ENCODE data around the gene DLG2. TPM values are rescaled to one million over a fixed set of nuclear protein-coding genes. Genes with fewer than 3 reads are reported as not detected.

The DLG2 gene
- total and polyA plus RNA-seq, 9 of the 15 experiments (the other 6 are each of a cell fraction or from before 2014, with no cell fraction given): 0.52 to 1.6 (median 0.95) TPM

GRCh38 chr11:85663753-85664614 is 36.8 kb upstream of the DLG2 start (continued):
- TF ChIP-seq ESRRA (IDR thresholded peaks at IDR 0.05; ENCODE audit: borderline replicate concordance, low read depth) (no peak), POLR2A (conservative IDR thresholded peaks at IDR 0.05) (no peak), SIN3B (IDR thresholded peaks at IDR 0.05; ENCODE audit: low read depth) (no peak), HMBOX1 (IDR thresholded peaks at IDR 0.05) (no peak), CCNT2 (IDR thresholded peaks at IDR 0.05; ENCODE audit: borderline replicate concordance, extremely low read depth, insufficient read length, low read depth, low read length) (no peak), XRCC5 (IDR thresholded peaks at IDR 0.05; ENCODE audit: low read depth, low read length) (0 out of 2 replicates have a peak, but pooled peaks have one; percentile 41), CREB1 (IDR thresholded peaks at IDR 0.05) (0 out of 2 replicates have a peak, but pooled peaks have one; percentile 5), CREB1 (CRISPR knock-in tag; IDR thresholded peaks at IDR 0.05) (peak; percentile 25; the same call in 1 of the 2 replicates), ZFP91 (CRISPR knock-in tag; IDR thresholded peaks at IDR 0.05) (no peak), SREBF1 (IDR thresholded peaks at IDR 0.05; ENCODE audit: borderline replicate concordance, low read depth, low read length) (no peak), SMC3 (conservative IDR thresholded peaks at IDR 0.05; ENCODE audit: insufficient read depth, low read depth, low read length) (no peak), KAT2B (IDR thresholded peaks at IDR 0.05; ENCODE audit: low read depth, low read length) (no peak), ETV5 (CRISPR knock-in tag; IDR thresholded peaks at IDR 0.05; ENCODE audit: low read depth) (no peak), KDM1A (IDR thresholded peaks at IDR 0.05) (no peak), SMAD4 (CRISPR knock-in tag; conservative IDR thresholded peaks at IDR 0.05) (no peak; the same call in 1 of the 2 replicates), PRMT5 (CRISPR knock-in tag; IDR thresholded peaks at IDR 0.05) (no peak), THRA (IDR thresholded peaks at IDR 0.05) (no peak), PCBP1 (IDR thresholded peaks at IDR 0.05; ENCODE audit: low read depth, low read length, poor library complexity, severe bottlenecking) (no peak)

Measured in K562 (cell line).